Fibroblast of lung (primary cell): ENCODE data around the gene MLKL.

Experiments
- CTCF ChIP-seq, 2 donors: IDR thresholded peaks in 1 of 2; conservative IDR thresholded peaks in 1 of 2; 1 replicate in 1 of 2; 2 replicates in 1 of 2; pipeline ENCODE4 v1.5.1; 2011 to 2012; ENCODE audit warnings: low read length in 2 of 2, control low read depth in 1 of 2, inconsistent platforms in 1 of 2, low read depth in 1 of 2, mild to moderate bottlenecking in 1 of 2
- EZH2 ChIP-seq: IDR thresholded peaks from 2 replicates; pipeline ENCODE4 v1.5.1; 2012; ENCODE audit warnings: low read length, control low read depth, mild to moderate bottlenecking; ENCODE audit errors: missing control alignments

GRCh38 chr16:74739275-74739674 is 38.6 kb upstream of the MLKL start:
- TF ChIP-seq CTCF (conservative IDR thresholded peaks at IDR 0.05 in 1 of 2, IDR thresholded peaks at IDR 0.05 in 1 of 2; ENCODE audit: low read depth in 1 of 2, low read length in 2 of 2) (no peak), EZH2 (no peak)
